Neural progenitor cell (in vitro differentiated cells): Measurements from ENCODE around the gene RRAGD. TPM values are rescaled to one million over a fixed set of nuclear protein-coding genes. Genes with fewer than 3 reads are reported as not detected.

Source experiments
- DNase-seq: peaks from one replicate; pipeline ENCODE4 v3.0.0-alpha.2; 2016; ENCODE audit warnings: low spot score
- H2AFZ ChIP-seq: fragments of 200-600 bp; sonication (generic); replicated peaks from 2 replicates; pipeline ENCODE4 v1.6.1; 2016; ENCODE audit warnings: antibody characterized with exemption
- H3F3A ChIP-seq: fragments of 200-600 bp; sonication (generic); 2 replicates; pipeline ENCODE4 v1.6.1; 2016; ENCODE audit warnings: antibody characterized with exemption, low read depth
- H3K27ac ChIP-seq: fragments of 200-600 bp; sonication (generic); 2 replicates; pipeline ENCODE4 v1.5.1; 2016; ENCODE audit warnings: mild to moderate bottlenecking
- H3K27me3 ChIP-seq: fragments of 200-600 bp; sonication (generic); 2 replicates; pipeline ENCODE4 v1.6.1; 2016; ENCODE audit warnings: mild to moderate bottlenecking, moderate library complexity
- H3K36me3 ChIP-seq: fragments of 200-600 bp; sonication (generic); 2 replicates; pipeline ENCODE4 v1.5.1; 2016
- H3K4me1 ChIP-seq: fragments of 200-600 bp; sonication (generic); 2 replicates; pipeline ENCODE4 v1.6.1; 2016; ENCODE audit warnings: mixed run types
- H3K4me2 ChIP-seq: fragments of 200-600 bp; sonication (generic); 2 replicates; pipeline ENCODE4 v1.6.1; 2016
- H3K4me3 ChIP-seq: fragments of 200-600 bp; sonication (generic); 2 replicates; pipeline ENCODE4 v1.5.1; 2016
- H3K79me2 ChIP-seq: fragments of 200-600 bp; sonication (generic); 2 replicates; pipeline ENCODE4 v1.6.1; 2016; ENCODE audit warnings: low read depth
- H3K9ac ChIP-seq: fragments of 200-600 bp; sonication (generic); 2 replicates; pipeline ENCODE4 v1.6.1; 2016
- H3K9me3 ChIP-seq: fragments of 200-600 bp; sonication (generic); 2 replicates; pipeline ENCODE4 v1.5.1; 2016; ENCODE audit warnings: low read depth
- H4K20me1 ChIP-seq: fragments of 200-600 bp; sonication (generic); 2 replicates; pipeline ENCODE4 v1.6.1; 2016; ENCODE audit warnings: low read depth
- H3K27ac Mint-ChIP-seq: 3 replicates; pipeline ENCODE4 v1.8.0; 2021; ENCODE audit warnings: mixed read lengths
- H3K27me3 Mint-ChIP-seq: 2 replicates; pipeline ENCODE4 v1.8.0; 2022; ENCODE audit warnings: low read depth, mild to moderate bottlenecking, inconsistent platforms, moderate library complexity, mixed read lengths; ENCODE audit not compliant: insufficient read depth
- H3K36me3 Mint-ChIP-seq: 3 replicates; pipeline ENCODE4 v1.8.0; 2021; ENCODE audit warnings: mixed read lengths
- H3K4me1 Mint-ChIP-seq: 3 replicates; pipeline ENCODE4 v1.8.0; 2021; ENCODE audit warnings: mixed read lengths
- H3K4me3 Mint-ChIP-seq: 3 replicates; pipeline ENCODE4 v1.8.0; 2021; ENCODE audit warnings: mild to moderate bottlenecking, moderate library complexity, mixed read lengths
- H3K9me3 Mint-ChIP-seq: 3 replicates; pipeline ENCODE4 v1.8.0; 2020; ENCODE audit warnings: mixed read lengths
- CTCF ChIP-seq: fragments of 200-600 bp; sonication (generic); IDR thresholded peaks from 2 replicates; pipeline ENCODE4 v1.5.1; 2017; ENCODE audit warnings: antibody characterized with exemption, mild to moderate bottlenecking
- EZH2 ChIP-seq: fragments of 200-600 bp; sonication (generic); IDR thresholded peaks from 2 replicates; pipeline ENCODE4 v1.6.1; 2017; ENCODE audit warnings: antibody characterized with exemption, mild to moderate bottlenecking, moderate library complexity
- EZH2phosphoT487 ChIP-seq: fragments of 200-600 bp; sonication (generic); IDR thresholded peaks from 2 replicates; pipeline ENCODE4 v1.6.1; 2017; ENCODE audit warnings: antibody characterized with exemption
- total RNA-seq: library from RNA; depleted of rRNA; stranded (reverse); fragments of >200 nt; gene quantifications from 2 replicates; pipeline ENCODE4 v1.2.3, GENCODE V29; 2015; ENCODE audit warnings: low replicate concordance

The RRAGD gene
- total RNA-seq, result 18.6 and 20.7 TPM in 2 replicates

GRCh38 chr6:89412071-89413005 lies at the start of gene RRAGD:
TSS of gene RRAGD (minus strand) at chr6:89412273. CDS start at chr6:89411993, 280 bp downstream.
- peak within 1 kb of the TSS; percentile 87 for H3K27ac Mint-ChIP-seq
- no peaks in the 10 kb centered on the region for H3K9me3 Mint-ChIP-seq
- no peaks in the 10 kb centered on the region for H3K36me3 ChIP-seq
- H3K27ac ChIP-seq, result no peak within 1 kb of the TSS
- peak within 1 kb of the TSS; percentile 98 for H3K4me2 ChIP-seq
- H3K4me1 Mint-ChIP-seq, result peaks cover 61% of the 10 kb centered on the region
- H3K27me3 ChIP-seq, result peaks cover 44% of the 10 kb centered on the region
- peak within 1 kb of the TSS; percentile 91 for H3K4me3 Mint-ChIP-seq
- TF ChIP-seq EZH2phosphoT487, result no peak
- TF ChIP-seq EZH2, result no peak
- TF ChIP-seq CTCF, result no peak
- H3F3A ChIP-seq, result peaks cover 72% of the 10 kb centered on the region
- peak within 1 kb of the TSS; percentile 98 for H2AFZ ChIP-seq
- peaks cover 16% of the 10 kb centered on the region for H4K20me1 ChIP-seq
- H3K36me3 Mint-ChIP-seq, result no peaks in the 10 kb centered on the region
- H3K27me3 Mint-ChIP-seq, result peaks cover 19% of the 10 kb centered on the region
- H3K4me3 ChIP-seq, result peak within 1 kb of the TSS; percentile 89
- peaks cover 19% of the 10 kb centered on the region for H3K79me2 ChIP-seq
- H3K4me1 ChIP-seq, result peaks cover 60% of the 10 kb centered on the region
- no peaks in the 10 kb centered on the region for H3K9me3 ChIP-seq
- peak; percentile 79 for DNase-seq
- H3K9ac ChIP-seq, result no peak within 1 kb of the TSS

GRCh38 chr6:89460713-89461112 lies 48.6 kb upstream of the RRAGD start:
- peaks cover 3% of the 10 kb centered on the region for H3K27me3 Mint-ChIP-seq
- H3K4me1 ChIP-seq, result no peaks in the 10 kb centered on the region

GRCh38 chr6:89459501-89459900 lies 47.4 kb upstream of the RRAGD start:
- Histone ChIP-seq H3K27me3 (no peaks in the 10 kb centered on the region), H4K20me1 (peaks cover 37% of the 10 kb centered on the region), H3K4me1 (no peaks in the 10 kb centered on the region), H3K79me2 (no peaks in the 10 kb centered on the region), H3K9ac (no peak overlapping the region), H3K36me3 (no peaks in the 10 kb centered on the region), H3K9me3 (no peaks in the 10 kb centered on the region), H2AFZ (no peak overlapping the region), H3K27ac (no peak overlapping the region), H3K4me2 (no peak overlapping the region), H3F3A (peaks cover 17% of the 10 kb centered on the region), H3K4me3 (no peak overlapping the region)
- Mint-ChIP-seq H3K36me3 (peaks cover 9% of the 10 kb centered on the region), H3K9me3 (peaks cover 7% of the 10 kb centered on the region), H3K4me3 (no peak overlapping the region), H3K27ac (no peak overlapping the region), H3K4me1 (peaks cover 10% of the 10 kb centered on the region), H3K27me3 (peaks cover 6% of the 10 kb centered on the region)
- no peak for DNase-seq
- TF ChIP-seq EZH2phosphoT487 (no peak), CTCF (no peak), EZH2 (no peak)

More at GRCh38 chr6:89460713-89461112, 48.6 kb upstream of the RRAGD start:
- Mint-ChIP-seq H3K4me3 (no peak overlapping the region), H3K4me1 (peaks cover 13% of the 10 kb centered on the region), H3K9me3 (peaks cover 5% of the 10 kb centered on the region), H3K27ac (no peak overlapping the region), H3K36me3 (peaks cover 3% of the 10 kb centered on the region)
- Histone ChIP-seq H3K4me3 (no peak overlapping the region), H3K27ac (no peak overlapping the region), H3K36me3 (no peaks in the 10 kb centered on the region), H3K4me2 (no peak overlapping the region), H3F3A (peaks cover 17% of the 10 kb centered on the region), H3K9ac (no peak overlapping the region), H2AFZ (no peak overlapping the region), H4K20me1 (peaks cover 41% of the 10 kb centered on the region), H3K27me3 (no peaks in the 10 kb centered on the region), H3K79me2 (no peaks in the 10 kb centered on the region), H3K9me3 (no peaks in the 10 kb centered on the region)
- TF ChIP-seq CTCF (no peak), EZH2 (no peak), EZH2phosphoT487 (no peak)
- DNase-seq, result no peak
